ENCODE measurements around the gene LRRC40. TPM values are rescaled to one million over a fixed set of nuclear protein-coding genes. Genes with fewer than 3 reads are reported as not detected.
"Not testable (repeated sequence)": the region's sequence is repeated elsewhere in the genome, so short reads cannot be mapped to it uniquely, and the experiment has no call there.

The LRRC40 gene
- total and polyA plus RNA-seq, 2 donors from 2014 or later: 7.5 to 13.3 TPM

- peaks cover 0 to 6% (median 0%) of the 10 kb centered on the region in 3 donors for H3K36me3 ChIP-seq (ENCODE audit: control insufficient read depth in 2 of 3, insufficient read depth in 3 of 3, low read length in 3 of 3)
- H3K9me3 ChIP-seq (ENCODE audit: control insufficient read depth in 2 of 3, insufficient read depth in 1 of 3, low read length in 3 of 3): no peaks in the 10 kb centered on the region
- H3K27me3 ChIP-seq (ENCODE audit: control insufficient read depth, insufficient read depth, low read length): no peaks in the 10 kb centered on the region
- no peak overlapping the region for H3K27ac ChIP-seq (ENCODE audit: low read depth in 2 of 2, low read length in 2 of 2)
- FAIRE-seq (no peak), DNase-seq (no peak)
- H3K9ac ChIP-seq (ENCODE audit: low read length in 3 of 3): no peak overlapping the region
- H3K4me1 ChIP-seq (ENCODE audit: control insufficient read depth in 2 of 3, insufficient read depth in 2 of 3, low read depth in 1 of 3, low read length in 3 of 3): no peaks in the 10 kb centered on the region
- H3K4me3 ChIP-seq (ENCODE audit: low read length in 3 of 3): no peak overlapping the region
- no peak for TF ChIP-seq CTCF (IDR thresholded peaks at IDR 0.05; ENCODE audit: borderline replicate concordance, extremely low read depth, insufficient read depth)
- intact Hi-C loops (cut with DNase I): no loop called here
Observed at GRCh38 chr1:70211541-70211940, 6.2 kb upstream of the LRRC40 start.

DNA sequence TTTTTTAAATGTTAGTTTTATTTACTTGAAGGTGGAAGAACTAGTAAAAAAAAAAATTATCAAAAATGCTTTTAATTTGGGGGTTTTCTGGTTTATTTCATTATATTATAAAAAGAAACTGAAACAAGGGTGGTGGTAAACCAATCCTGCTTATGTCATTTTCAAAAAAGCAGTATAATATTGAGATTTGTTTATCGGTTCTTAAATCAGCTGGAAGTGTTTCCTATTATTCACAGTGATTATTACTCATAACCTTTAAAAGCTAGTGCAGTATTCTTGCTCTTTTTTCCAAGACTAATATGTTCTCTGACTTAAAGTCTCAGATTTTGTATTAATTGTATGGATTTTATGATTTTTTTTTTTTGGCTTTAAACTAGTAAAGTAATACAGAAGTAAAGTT is 5.4 kb upstream of the LRRC40 start:
- H3K9me3 ChIP-seq (ENCODE audit: control insufficient read depth in 2 of 3, insufficient read depth in 1 of 3, low read length in 3 of 3): no peaks in the 10 kb centered on the region
- TF ChIP-seq CTCF (IDR thresholded peaks at IDR 0.05; ENCODE audit: borderline replicate concordance, extremely low read depth, insufficient read depth): no peak
- no peak overlapping the region for H3K27ac ChIP-seq (ENCODE audit: low read depth in 2 of 2, low read length in 2 of 2)
- intact Hi-C loops (cut with DNase I): no loop called here
- FAIRE-seq (peak; percentile 59), DNase-seq (no peak)
- H3K4me1 ChIP-seq (ENCODE audit: control insufficient read depth in 2 of 3, insufficient read depth in 2 of 3, low read depth in 1 of 3, low read length in 3 of 3): no peaks in the 10 kb centered on the region
- no peak overlapping the region for H3K9ac ChIP-seq (ENCODE audit: low read length in 3 of 3)
- H3K36me3 ChIP-seq (ENCODE audit: control insufficient read depth in 2 of 3, insufficient read depth in 3 of 3, low read length in 3 of 3): peaks cover 0 to 6% (median 0%) of the 10 kb centered on the region in 3 donors
- H3K27me3 ChIP-seq (ENCODE audit: control insufficient read depth, insufficient read depth, low read length): no peaks in the 10 kb centered on the region
- H3K4me3 ChIP-seq (ENCODE audit: low read length in 3 of 3): no peak overlapping the region

GRCh38 chr1:70208292-70208691 is 2.9 kb upstream of the LRRC40 start:
- Histone ChIP-seq H3K4me3 (ENCODE audit: low read length in 3 of 3) (no peak overlapping the region), H3K4me1 (ENCODE audit: control insufficient read depth in 2 of 3, insufficient read depth in 2 of 3, low read depth in 1 of 3, low read length in 3 of 3) (peaks cover 0 to 6% (median 5%) of the 10 kb centered on the region in 3 donors), H3K27me3 (ENCODE audit: control insufficient read depth, insufficient read depth, low read length) (no peaks in the 10 kb centered on the region), H3K9me3 (ENCODE audit: control insufficient read depth in 2 of 3, insufficient read depth in 1 of 3, low read length in 3 of 3) (no peaks in the 10 kb centered on the region), H3K36me3 (ENCODE audit: control insufficient read depth in 2 of 3, insufficient read depth in 3 of 3, low read length in 3 of 3) (no peaks in the 10 kb centered on the region), H3K9ac (ENCODE audit: low read length in 3 of 3) (no peak overlapping the region), H3K27ac (ENCODE audit: low read depth in 2 of 2, low read length in 2 of 2) (no peak overlapping the region)
- DNase-seq (no peak), FAIRE-seq (no peak)
- TF ChIP-seq CTCF (IDR thresholded peaks at IDR 0.05; ENCODE audit: borderline replicate concordance, extremely low read depth, insufficient read depth): no peak
- intact Hi-C loops (cut with DNase I): no loop called here

DNA sequence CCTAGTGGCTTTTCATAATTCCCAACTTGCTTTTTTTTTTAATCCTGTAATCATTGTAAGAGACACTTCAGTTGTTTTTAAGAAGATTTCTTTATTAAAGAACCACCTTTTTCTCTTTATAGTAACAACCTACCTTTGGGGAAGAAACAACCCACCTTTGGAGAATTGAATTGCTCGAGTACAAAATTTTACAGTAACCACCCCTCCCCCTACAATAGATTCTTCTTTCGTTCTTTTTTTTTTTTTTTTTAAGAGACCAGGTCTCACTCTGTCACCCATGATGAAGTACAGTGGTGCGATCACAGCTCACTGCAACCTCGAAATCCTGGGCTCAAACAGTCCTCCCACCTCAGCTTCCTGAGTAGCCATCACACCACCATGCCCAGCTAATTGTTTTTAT is 2.1 kb upstream of the LRRC40 start:
- H3K9ac ChIP-seq (ENCODE audit: low read length in 3 of 3): no peak overlapping the region
- H3K4me3 ChIP-seq (ENCODE audit: low read length in 3 of 3): no peak overlapping the region
- no peak for FAIRE-seq
- H3K36me3 ChIP-seq (ENCODE audit: control insufficient read depth in 2 of 3, insufficient read depth in 3 of 3, low read length in 3 of 3): no peaks in the 10 kb centered on the region
- no peak overlapping the region for H3K27ac ChIP-seq (ENCODE audit: low read depth in 2 of 2, low read length in 2 of 2)
- H3K27me3 ChIP-seq (ENCODE audit: control insufficient read depth, insufficient read depth, low read length): no peaks in the 10 kb centered on the region
- peaks cover 0 to 6% (median 5%) of the 10 kb centered on the region in 3 donors for H3K4me1 ChIP-seq (ENCODE audit: control insufficient read depth in 2 of 3, insufficient read depth in 2 of 3, low read depth in 1 of 3, low read length in 3 of 3)
- intact Hi-C loops (cut with DNase I): no loop called here
- no peak for DNase-seq
- TF ChIP-seq CTCF (IDR thresholded peaks at IDR 0.05; ENCODE audit: borderline replicate concordance, extremely low read depth, insufficient read depth): no peak
- H3K9me3 ChIP-seq (ENCODE audit: control insufficient read depth in 2 of 3, insufficient read depth in 1 of 3, low read length in 3 of 3): no peaks in the 10 kb centered on the region

DNA sequence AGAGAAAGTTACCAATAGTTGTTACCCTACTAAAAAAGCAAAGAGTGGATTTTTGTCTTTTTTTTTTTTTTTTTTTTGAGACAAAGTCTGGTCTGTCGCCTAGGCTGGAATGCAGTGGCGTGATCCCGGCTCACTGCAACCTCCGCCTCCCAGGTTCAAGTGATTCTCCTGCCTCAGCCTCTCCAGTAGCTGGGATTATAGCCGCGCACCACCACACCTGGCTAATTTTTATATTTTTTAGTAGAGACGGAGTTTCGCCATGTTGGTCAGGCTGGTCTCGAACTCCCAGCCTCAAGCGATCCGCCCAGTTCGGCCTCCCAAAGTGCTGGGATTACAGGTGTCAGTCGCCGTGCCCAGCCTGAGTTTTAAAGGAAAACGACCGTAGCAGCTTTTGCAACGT is 1.5 kb upstream of the LRRC40 start:
- H3K36me3 ChIP-seq (ENCODE audit: control insufficient read depth in 2 of 3, insufficient read depth in 3 of 3, low read length in 3 of 3); intact Hi-C loops (cut with DNase I); FAIRE-seq; DNase-seq; H3K4me1 ChIP-seq (ENCODE audit: control insufficient read depth in 2 of 3, insufficient read depth in 2 of 3, low read depth in 1 of 3, low read length in 3 of 3); H3K9me3 ChIP-seq (ENCODE audit: control insufficient read depth in 2 of 3, insufficient read depth in 1 of 3, low read length in 3 of 3); H3K27ac ChIP-seq (ENCODE audit: low read depth in 2 of 2, low read length in 2 of 2); H3K27me3 ChIP-seq (ENCODE audit: control insufficient read depth, insufficient read depth, low read length): not testable (repeated sequence)
- Histone ChIP-seq H3K9ac (ENCODE audit: low read length in 3 of 3) (peak overlapping the region; percentile 81 to 99 (median 96)), H3K4me3 (ENCODE audit: low read length in 3 of 3) (peak overlapping the region; percentile 86 to 100 (median 99))

Measured in kidney (tissue), 14 donors.